K562 (cell line): ENCODE data around the gene CYSRT1. TPM values are rescaled to one million over a fixed set of nuclear protein-coding genes. Genes with fewer than 3 reads are reported as not detected.

Experiments used
- GATAD2B ChIP-seq: fragments of 450-650 bp; IDR thresholded peaks from 2 replicates; pipeline ENCODE4 v1.6.1; 2017; ENCODE audit warnings: mild to moderate bottlenecking, borderline replicate concordance
- IRF9 ChIP-seq: fragments of 450-650 bp; IDR thresholded peaks from 2 replicates; pipeline ENCODE4 v1.6.1; 2016; ENCODE audit warnings: missing biosample characterization, missing genetic modification characterization
- KDM2B ChIP-seq: fragments of 250-450 bp; sonication (Bioruptor Pico); IDR thresholded peaks from 2 replicates; pipeline ENCODE4 v1.8.0; 2021; ENCODE audit warnings: mild to moderate bottlenecking, moderate library complexity
- MTF1 ChIP-seq: fragments of 250-450 bp; sonication (Bioruptor Pico); IDR thresholded peaks from 2 replicates; pipeline ENCODE4 v1.9.0; 2021; ENCODE audit warnings: moderate library complexity, mild to moderate bottlenecking, inconsistent platforms, borderline replicate concordance
- RREB1 ChIP-seq: fragments of 250-450 bp; sonication (Bioruptor Pico); IDR thresholded peaks from 2 replicates; pipeline ENCODE4 v1.4.0; 2020
- SFPQ ChIP-seq: fragments of 200-400 bp; formaldehyde crosslinking; IDR thresholded peaks from 2 replicates; pipeline ENCODE4 v1.6.1; 2017; ENCODE audit warnings: mild to moderate bottlenecking, low read depth, low read length, moderate library complexity
- SREBF2 ChIP-seq: sonication (generic); formaldehyde crosslinking; IDR thresholded peaks from 2 replicates; pipeline ENCODE4 v1.4.0; 2020; ENCODE audit warnings: mild to moderate bottlenecking, missing genetic modification reagents
- TEAD4 ChIP-seq, 2 experiments: sonication (generic) in 1 of 2; formaldehyde crosslinking in 1 of 2; IDR thresholded peaks; 2 replicates each; pipeline versions ENCODE4 v1.6.1 to v1.8.0; 2012 to 2022; ENCODE audit warnings: borderline replicate concordance in 1 of 2, inconsistent platforms in 1 of 2, low read length in 1 of 2, mild to moderate bottlenecking in 1 of 2, missing genetic modification reagents in 1 of 2
- TOE1 ChIP-seq, 2 experiments: fragments of 450-650 bp in 1 of 2; sonication (generic) in 1 of 2; formaldehyde crosslinking in 1 of 2; IDR thresholded peaks; 2 replicates each; pipeline versions ENCODE4 v1.7.1 to v1.8.0; 2016 to 2022; ENCODE audit warnings: borderline replicate concordance in 2 of 2, mild to moderate bottlenecking in 2 of 2, antibody characterized with exemption in 1 of 2, inconsistent platforms in 1 of 2, low read depth in 1 of 2, missing genetic modification reagents in 1 of 2, moderate library complexity in 1 of 2
- TRIM24 ChIP-seq, 2 experiments: fragments of 450-650 bp; IDR thresholded peaks; 2 replicates each; pipeline ENCODE4 v1.6.1; 2016
- ZNF165 ChIP-seq: fragments of 250-450 bp; sonication (Bioruptor Pico); IDR thresholded peaks from 2 replicates; pipeline ENCODE4 v1.4.0; 2020; ENCODE audit warnings: borderline replicate concordance
- ZNF512 ChIP-seq: IDR thresholded peaks from 2 replicates; pipeline ENCODE4 v1.6.1; 2016; ENCODE audit warnings: missing genetic modification characterization, missing compliant biosample characterization
- ZNF740 ChIP-seq, 3 experiments: fragments of 200-800 bp in 1 of 3; sonication (Bioruptor generic) in 1 of 3; sonication (generic) in 1 of 3; formaldehyde crosslinking in 1 of 3; IDR thresholded peaks; 2 replicates each; pipeline versions ENCODE4 v1.6.1 to v1.8.0; 2016 to 2022; ENCODE audit warnings: mild to moderate bottlenecking in 2 of 3, missing compliant biosample characterization in 2 of 3, missing genetic modification characterization in 2 of 3, missing genetic modification reagents in 1 of 3
- polyA plus RNA-seq, 8 experiments: library from polyadenylated mRNA; depleted of rRNA in 4 of 8; stranded (reverse) in 5 of 8; unstranded in 3 of 8; fragments of >200 nt; fragmentation: Nextera tagmentation in 2 of 8; fragmentation: Illumina TruSeq in 1 of 8; extraction: Ambion mirVana in 2 of 8; extraction: Trizol in 1 of 8; gene quantifications; 2 replicates each; pipeline versions ENCODE4 v1.2.1 to v1.2.3, GENCODE V29; 2011 to 2014; ENCODE audit warnings: inconsistent platforms in 1 of 8, missing spikeins in 1 of 8
- total RNA-seq, 7 experiments: library from RNA; depleted of rRNA in 6 of 7; stranded (reverse); fragments of >200 nt in 6 of 7; fragmentation: Illumina TruSeq in 2 of 7; extraction: Trizol in 2 of 7; gene quantifications; 2 replicates each; pipeline versions ENCODE4 v1.2.1 to v1.2.3, GENCODE V29; 2011 to 2021; ENCODE audit warnings: low replicate concordance in 1 of 7

CYSRT1 gene
- total and polyA plus RNA-seq, 9 of the 15 experiments (the other 6 are each of a cell fraction or from before 2014, with no cell fraction given) = 0.04 to 1.4 (median 0.42) TPM; not detected in 3

GRCh38 chr9:137268538-137269201 lies 43.7 kb downstream of the CYSRT1 start (continued):
- TF ChIP-seq TRIM24 (IDR thresholded peaks at IDR 0.05) = peak; percentile 32 to 70; a peak in 3 of 4 replicates
- TF ChIP-seq SFPQ = no peak
- TF ChIP-seq ZNF165 = no peak
- TF ChIP-seq TEAD4 (IDR thresholded peaks at IDR 0.05; ENCODE audit: low read length) = no peak
- TF ChIP-seq TEAD4 (CRISPR knock-in tag; IDR thresholded peaks at IDR 0.05; ENCODE audit: borderline replicate concordance) = no peak
- no peak for TF ChIP-seq SREBF2
- no peak for TF ChIP-seq IRF9 (tag)
- TF ChIP-seq GATAD2B = no peak
- peak; percentile 65; the same call in 1 of the 2 replicates for TF ChIP-seq TOE1 (IDR thresholded peaks at IDR 0.05; ENCODE audit: borderline replicate concordance)
- no peak for TF ChIP-seq TOE1 (CRISPR knock-in tag; IDR thresholded peaks at IDR 0.05; ENCODE audit: borderline replicate concordance, low read depth)
- TF ChIP-seq ZNF740 (CRISPR knock-in tag; IDR thresholded peaks at IDR 0.05) = no peak
- no peak for TF ChIP-seq ZNF740 (tag; IDR thresholded peaks at IDR 0.05)
- TF ChIP-seq MTF1 (CRISPR knock-in tag) = no peak
- TF ChIP-seq ZNF512 (tag) = no peak
- TF ChIP-seq KDM2B (CRISPR knock-in tag) = no peak
- TF ChIP-seq RREB1 (CRISPR knock-in tag) = no peak
